ENCODE results near the gene DOK3. TPM values are rescaled to one million over a fixed set of nuclear protein-coding genes. Genes with fewer than 3 reads are reported as not detected.

The DOK3 gene
- total RNA-seq, 1 experiment from 2014 or later, result 12.4 TPM

DNA sequence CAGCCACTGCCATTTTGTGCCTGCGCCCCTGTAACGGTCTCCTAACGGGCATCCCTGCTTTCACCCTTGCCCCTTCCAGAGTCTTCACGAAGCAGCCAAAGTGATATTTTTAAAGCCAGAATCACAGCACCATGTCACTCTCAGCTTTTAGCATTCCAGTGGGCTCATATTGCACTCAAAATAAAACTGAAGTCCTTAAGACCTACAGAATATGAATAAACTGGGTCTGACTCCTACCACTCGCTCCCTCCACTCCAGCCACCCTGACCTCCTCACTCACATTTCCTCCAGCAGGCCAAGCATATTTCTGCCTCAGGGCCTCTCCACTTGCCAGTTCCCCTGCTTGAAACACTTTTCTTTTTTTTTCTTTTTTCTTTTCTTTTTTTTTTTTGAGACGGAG, 9.8 kb downstream of the DOK3 start:
- ChIA-PET CTCF (no interaction called here), POLR2A (no interaction called here)
- in situ Hi-C loops (cut with HindIII; ENCODE audit: low pct_unique_long_range_greater_than_20kb, low sequenced_read_pairs) (no loop called here), intact Hi-C loops (cut with micrococcal nuclease; ENCODE audit: unreplicated experiment) (loop anchor here (5.0 kb wide), 1 partner anchor 108 kb away; no protein-coding TSS in a partner anchor)
- DNase-seq (ENCODE audit: low read depth, low spot score) (no peak), ATAC-seq (no peak)
- Histone ChIP-seq H3K27me3 (ENCODE audit: control insufficient read depth, insufficient read depth, low read length) (no peaks in the 10 kb centered on the region), H3K27ac (ENCODE audit: low read length) (no peak overlapping the region), H3K4me3 (ENCODE audit: low read depth in 2 of 2, low read length in 2 of 2) (no peak overlapping the region), H3K4me1 (ENCODE audit: control insufficient read depth, insufficient read depth, low read length) (peaks cover 20% of the 10 kb centered on the region), H3K36me3 (ENCODE audit: control insufficient read depth, insufficient read depth, low read length) (no peaks in the 10 kb centered on the region; the same call in 1 of the 2 replicates), H3K9me3 (ENCODE audit: control insufficient read depth, insufficient read depth, low read depth, low read length) (no peaks in the 10 kb centered on the region)
- no TSS peak for BruUV-seq (replicated peaks)
- TF ChIP-seq POLR2AphosphoS5 (IDR thresholded peaks at IDR 0.05; ENCODE audit: low read depth, low read length), result no peak
- TF ChIP-seq SIN3A (IDR thresholded peaks at IDR 0.05; ENCODE audit: borderline replicate concordance, insufficient read depth, low read depth, low read length), result no peak
- TF ChIP-seq, protein P1, sequence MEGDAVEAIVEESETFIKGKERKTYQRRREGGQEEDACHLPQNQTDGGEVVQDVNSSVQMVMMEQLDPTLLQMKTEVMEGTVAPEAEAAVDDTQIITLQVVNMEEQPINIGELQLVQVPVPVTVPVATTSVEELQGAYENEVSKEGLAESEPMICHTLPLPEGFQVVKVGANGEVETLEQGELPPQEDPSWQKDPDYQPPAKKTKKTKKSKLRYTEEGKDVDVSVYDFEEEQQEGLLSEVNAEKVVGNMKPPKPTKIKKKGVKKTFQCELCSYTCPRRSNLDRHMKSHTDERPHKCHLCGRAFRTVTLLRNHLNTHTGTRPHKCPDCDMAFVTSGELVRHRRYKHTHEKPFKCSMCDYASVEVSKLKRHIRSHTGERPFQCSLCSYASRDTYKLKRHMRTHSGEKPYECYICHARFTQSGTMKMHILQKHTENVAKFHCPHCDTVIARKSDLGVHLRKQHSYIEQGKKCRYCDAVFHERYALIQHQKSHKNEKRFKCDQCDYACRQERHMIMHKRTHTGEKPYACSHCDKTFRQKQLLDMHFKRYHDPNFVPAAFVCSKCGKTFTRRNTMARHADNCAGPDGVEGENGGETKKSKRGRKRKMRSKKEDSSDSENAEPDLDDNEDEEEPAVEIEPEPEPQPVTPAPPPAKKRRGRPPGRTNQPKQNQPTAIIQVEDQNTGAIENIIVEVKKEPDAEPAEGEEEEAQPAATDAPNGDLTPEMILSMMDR (IDR thresholded peaks at IDR 0.05), result no peak
- TF ChIP-seq, protein P2, sequence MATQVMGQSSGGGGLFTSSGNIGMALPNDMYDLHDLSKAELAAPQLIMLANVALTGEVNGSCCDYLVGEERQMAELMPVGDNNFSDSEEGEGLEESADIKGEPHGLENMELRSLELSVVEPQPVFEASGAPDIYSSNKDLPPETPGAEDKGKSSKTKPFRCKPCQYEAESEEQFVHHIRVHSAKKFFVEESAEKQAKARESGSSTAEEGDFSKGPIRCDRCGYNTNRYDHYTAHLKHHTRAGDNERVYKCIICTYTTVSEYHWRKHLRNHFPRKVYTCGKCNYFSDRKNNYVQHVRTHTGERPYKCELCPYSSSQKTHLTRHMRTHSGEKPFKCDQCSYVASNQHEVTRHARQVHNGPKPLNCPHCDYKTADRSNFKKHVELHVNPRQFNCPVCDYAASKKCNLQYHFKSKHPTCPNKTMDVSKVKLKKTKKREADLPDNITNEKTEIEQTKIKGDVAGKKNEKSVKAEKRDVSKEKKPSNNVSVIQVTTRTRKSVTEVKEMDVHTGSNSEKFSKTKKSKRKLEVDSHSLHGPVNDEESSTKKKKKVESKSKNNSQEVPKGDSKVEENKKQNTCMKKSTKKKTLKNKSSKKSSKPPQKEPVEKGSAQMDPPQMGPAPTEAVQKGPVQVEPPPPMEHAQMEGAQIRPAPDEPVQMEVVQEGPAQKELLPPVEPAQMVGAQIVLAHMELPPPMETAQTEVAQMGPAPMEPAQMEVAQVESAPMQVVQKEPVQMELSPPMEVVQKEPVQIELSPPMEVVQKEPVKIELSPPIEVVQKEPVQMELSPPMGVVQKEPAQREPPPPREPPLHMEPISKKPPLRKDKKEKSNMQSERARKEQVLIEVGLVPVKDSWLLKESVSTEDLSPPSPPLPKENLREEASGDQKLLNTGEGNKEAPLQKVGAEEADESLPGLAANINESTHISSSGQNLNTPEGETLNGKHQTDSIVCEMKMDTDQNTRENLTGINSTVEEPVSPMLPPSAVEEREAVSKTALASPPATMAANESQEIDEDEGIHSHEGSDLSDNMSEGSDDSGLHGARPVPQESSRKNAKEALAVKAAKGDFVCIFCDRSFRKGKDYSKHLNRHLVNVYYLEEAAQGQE (IDR thresholded peaks at IDR 0.05; ENCODE audit: insufficient read depth in 1 of 2, low read depth in 2 of 2, low read length in 1 of 2), result no peak
- TF ChIP-seq TCF7L2 (IDR thresholded peaks at IDR 0.05; ENCODE audit: low read depth, low read length), result no peak

DNA sequence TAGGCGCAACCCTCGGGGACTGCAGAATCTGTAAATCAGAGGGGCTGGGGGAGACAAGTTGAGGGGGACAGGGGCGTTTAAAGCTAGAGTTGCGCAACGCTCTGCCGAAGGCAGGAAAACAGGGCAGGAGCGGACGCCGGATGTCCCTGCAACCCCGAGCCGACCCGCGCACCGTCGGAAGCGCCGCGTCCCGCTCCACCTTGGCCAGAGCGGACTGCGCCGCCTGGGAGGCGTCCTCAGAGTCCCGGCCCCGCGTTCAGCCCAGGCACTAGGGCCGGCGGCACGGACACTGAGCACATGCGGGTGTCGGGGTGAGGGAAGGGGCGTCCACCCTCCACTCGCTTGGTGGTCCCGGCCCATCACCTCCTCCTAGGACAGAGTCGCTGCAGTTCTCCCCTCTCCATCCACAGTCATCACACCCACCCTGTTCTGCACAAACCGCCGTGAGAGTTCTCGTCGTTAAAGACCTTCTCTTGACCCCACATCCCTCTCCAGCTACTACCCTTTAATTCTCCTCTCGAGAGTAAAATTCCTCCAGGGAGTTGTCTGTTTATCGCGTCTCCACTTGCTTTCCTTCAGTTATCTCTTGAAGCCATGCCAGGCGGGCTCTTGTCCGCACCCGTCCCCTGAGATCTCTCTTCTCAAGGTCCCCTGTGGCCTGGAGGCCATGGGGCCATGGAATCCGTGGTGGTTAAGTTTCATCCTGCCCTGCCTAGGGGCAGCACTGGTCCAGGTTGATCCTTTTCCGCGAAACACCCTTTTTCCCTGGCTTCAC, 11.4 kb downstream of the DOK3 start:
- no peaks in the 10 kb centered on the region for H3K9me3 ChIP-seq (ENCODE audit: control insufficient read depth, insufficient read depth, low read depth, low read length)
- ChIA-PET POLR2A (interaction anchor here (0.6 to 0.9 kb wide), 3 partner anchors 18 to 99 kb away, joined by 3 to 4 read pairs (median 4); no protein-coding TSS in a partner anchor), CTCF (interaction anchor here (1.2 kb wide), 1 partner anchor 107 kb away, joined by 4 read pairs; no protein-coding TSS in a partner anchor)
- H3K27ac ChIP-seq (ENCODE audit: low read length), result peak overlapping the region; percentile 66
- H3K4me1 ChIP-seq (ENCODE audit: control insufficient read depth, insufficient read depth, low read length), result peaks cover 30% of the 10 kb centered on the region
- TF ChIP-seq, protein P2 (IDR thresholded peaks at IDR 0.05; ENCODE audit: insufficient read depth in 1 of 2, low read depth in 2 of 2, low read length in 1 of 2), result no peak
- no peak for TF ChIP-seq POLR2AphosphoS5 (IDR thresholded peaks at IDR 0.05; ENCODE audit: low read depth, low read length)
- no peak for TF ChIP-seq SIN3A (IDR thresholded peaks at IDR 0.05; ENCODE audit: borderline replicate concordance, insufficient read depth, low read depth, low read length)
- TF ChIP-seq, protein P1 (IDR thresholded peaks at IDR 0.05), result no peak
- no peak for TF ChIP-seq TCF7L2 (IDR thresholded peaks at IDR 0.05; ENCODE audit: low read depth, low read length)
- H3K36me3 ChIP-seq (ENCODE audit: control insufficient read depth, insufficient read depth, low read length), result no peaks in the 10 kb centered on the region; the same call in 1 of the 2 replicates
- BruUV-seq (replicated peaks), result no TSS peak
- no peak for DNase-seq (ENCODE audit: low read depth, low spot score)
- in situ Hi-C loops (cut with HindIII; ENCODE audit: low pct_unique_long_range_greater_than_20kb, low sequenced_read_pairs), result no loop called here
- peak overlapping the region; percentile 56 to 63 for H3K4me3 ChIP-seq (ENCODE audit: low read depth in 2 of 2, low read length in 2 of 2)
- intact Hi-C loops (cut with micrococcal nuclease; ENCODE audit: unreplicated experiment), result loop anchor here (5.0 kb wide), 1 partner anchor 106 kb away; no protein-coding TSS in a partner anchor
- no peaks in the 10 kb centered on the region for H3K27me3 ChIP-seq (ENCODE audit: control insufficient read depth, insufficient read depth, low read length)
- peak; percentile 14 for ATAC-seq
